ENCODE data around the gene TNXB.

DNA sequence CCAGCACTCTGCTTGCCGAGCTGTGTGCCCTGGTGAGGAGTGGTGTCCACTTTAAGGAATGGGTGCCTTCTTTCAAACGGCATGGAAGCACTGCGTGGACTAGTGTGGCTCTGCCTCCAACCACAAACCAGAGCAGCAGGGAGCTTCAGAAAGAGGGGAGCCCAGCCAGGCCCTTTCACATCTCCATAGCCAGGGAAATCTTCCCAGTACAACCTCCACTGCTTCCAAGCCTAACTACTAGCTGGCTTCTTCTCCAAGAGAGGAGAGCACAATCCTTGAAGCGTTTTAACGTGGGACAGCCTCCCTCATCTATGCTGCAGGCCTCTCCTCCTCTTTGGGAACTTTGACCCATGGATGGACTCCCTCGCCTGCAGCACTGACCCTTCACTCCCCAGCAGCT lies 26.7 kb downstream of the TNXB start:
- no peak for TF ChIP-seq POLR2A (IDR thresholded peaks at IDR 0.05; ENCODE audit: low read length)
- no peak for TF ChIP-seq GATA1 (IDR thresholded peaks at IDR 0.05; ENCODE audit: low read depth, low read length)

All from erythroblast (primary cell).